ENCODE results near the gene GRIN2A. TPM values are rescaled to one million over a fixed set of nuclear protein-coding genes. Genes with fewer than 3 reads are reported as not detected.

GRIN2A gene
- total RNA-seq, 1 donor from 2014 or later, result not detected

DNA sequence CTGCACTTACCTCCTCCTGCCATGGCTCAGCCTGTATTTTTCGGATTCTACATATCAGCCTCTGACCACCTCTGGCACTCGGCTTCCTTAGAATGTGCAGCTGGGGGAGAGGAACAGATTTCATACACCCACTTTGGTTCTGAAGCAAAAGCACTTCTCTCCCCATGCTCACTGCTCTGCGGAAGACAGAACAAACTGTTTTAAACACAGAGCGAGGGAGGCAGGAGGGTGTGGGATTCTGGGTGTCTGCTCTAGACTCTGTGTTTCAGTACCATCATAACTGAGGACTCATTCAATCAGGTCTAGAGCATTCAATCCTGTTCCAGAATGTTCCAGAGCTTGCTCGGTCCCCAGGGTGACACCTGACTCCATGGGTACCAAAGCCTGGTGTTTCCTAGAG lies 239.1 kb downstream of the GRIN2A start:
- Mint-ChIP-seq H3K27ac (ENCODE audit: unreplicated experiment) (no peak overlapping the region), H3K4me1 (ENCODE audit: low read depth) (no peaks in the 10 kb centered on the region), H3K9me3 (ENCODE audit: low read depth) (peaks cover 15% of the 10 kb centered on the region), H3K36me3 (ENCODE audit: low read depth) (no peaks in the 10 kb centered on the region), H3K4me3 (ENCODE audit: unreplicated experiment) (no peak overlapping the region), H3K27me3 (ENCODE audit: low read depth) (no peaks in the 10 kb centered on the region)
- TF ChIP-seq, protein P1, sequence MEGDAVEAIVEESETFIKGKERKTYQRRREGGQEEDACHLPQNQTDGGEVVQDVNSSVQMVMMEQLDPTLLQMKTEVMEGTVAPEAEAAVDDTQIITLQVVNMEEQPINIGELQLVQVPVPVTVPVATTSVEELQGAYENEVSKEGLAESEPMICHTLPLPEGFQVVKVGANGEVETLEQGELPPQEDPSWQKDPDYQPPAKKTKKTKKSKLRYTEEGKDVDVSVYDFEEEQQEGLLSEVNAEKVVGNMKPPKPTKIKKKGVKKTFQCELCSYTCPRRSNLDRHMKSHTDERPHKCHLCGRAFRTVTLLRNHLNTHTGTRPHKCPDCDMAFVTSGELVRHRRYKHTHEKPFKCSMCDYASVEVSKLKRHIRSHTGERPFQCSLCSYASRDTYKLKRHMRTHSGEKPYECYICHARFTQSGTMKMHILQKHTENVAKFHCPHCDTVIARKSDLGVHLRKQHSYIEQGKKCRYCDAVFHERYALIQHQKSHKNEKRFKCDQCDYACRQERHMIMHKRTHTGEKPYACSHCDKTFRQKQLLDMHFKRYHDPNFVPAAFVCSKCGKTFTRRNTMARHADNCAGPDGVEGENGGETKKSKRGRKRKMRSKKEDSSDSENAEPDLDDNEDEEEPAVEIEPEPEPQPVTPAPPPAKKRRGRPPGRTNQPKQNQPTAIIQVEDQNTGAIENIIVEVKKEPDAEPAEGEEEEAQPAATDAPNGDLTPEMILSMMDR (IDR thresholded peaks at IDR 0.05), result no peak
- DNase-seq (ENCODE audit: low spot score), result no peak

DNA sequence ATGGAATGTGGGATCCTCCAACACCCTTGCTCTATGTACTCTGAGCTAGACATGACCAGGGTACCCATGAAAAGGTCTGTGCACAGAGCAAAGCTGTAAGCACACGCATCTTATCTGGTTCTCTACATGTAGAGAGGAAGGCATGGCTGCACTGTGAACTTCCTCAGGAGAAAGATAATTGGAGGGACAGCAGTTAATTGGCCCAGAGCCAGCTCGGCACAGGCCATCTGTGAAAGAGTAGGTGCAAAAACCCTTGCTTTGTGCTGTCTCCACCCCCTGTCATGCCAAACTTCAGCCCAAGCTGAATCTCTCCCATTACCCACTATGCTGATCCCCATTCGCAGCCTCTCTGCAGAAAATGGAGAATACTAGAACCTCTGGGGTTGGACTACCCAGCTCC lies 241.0 kb downstream of the GRIN2A start:
- Mint-ChIP-seq H3K4me3 (ENCODE audit: unreplicated experiment) (no peak overlapping the region), H3K27me3 (ENCODE audit: low read depth) (no peaks in the 10 kb centered on the region), H3K9me3 (ENCODE audit: low read depth) (peaks cover 15% of the 10 kb centered on the region), H3K27ac (ENCODE audit: unreplicated experiment) (no peak overlapping the region), H3K4me1 (ENCODE audit: low read depth) (no peaks in the 10 kb centered on the region), H3K36me3 (ENCODE audit: low read depth) (no peaks in the 10 kb centered on the region)
- no peak for DNase-seq (ENCODE audit: low spot score)
- TF ChIP-seq, protein P1 (IDR thresholded peaks at IDR 0.05), result no peak

DNA sequence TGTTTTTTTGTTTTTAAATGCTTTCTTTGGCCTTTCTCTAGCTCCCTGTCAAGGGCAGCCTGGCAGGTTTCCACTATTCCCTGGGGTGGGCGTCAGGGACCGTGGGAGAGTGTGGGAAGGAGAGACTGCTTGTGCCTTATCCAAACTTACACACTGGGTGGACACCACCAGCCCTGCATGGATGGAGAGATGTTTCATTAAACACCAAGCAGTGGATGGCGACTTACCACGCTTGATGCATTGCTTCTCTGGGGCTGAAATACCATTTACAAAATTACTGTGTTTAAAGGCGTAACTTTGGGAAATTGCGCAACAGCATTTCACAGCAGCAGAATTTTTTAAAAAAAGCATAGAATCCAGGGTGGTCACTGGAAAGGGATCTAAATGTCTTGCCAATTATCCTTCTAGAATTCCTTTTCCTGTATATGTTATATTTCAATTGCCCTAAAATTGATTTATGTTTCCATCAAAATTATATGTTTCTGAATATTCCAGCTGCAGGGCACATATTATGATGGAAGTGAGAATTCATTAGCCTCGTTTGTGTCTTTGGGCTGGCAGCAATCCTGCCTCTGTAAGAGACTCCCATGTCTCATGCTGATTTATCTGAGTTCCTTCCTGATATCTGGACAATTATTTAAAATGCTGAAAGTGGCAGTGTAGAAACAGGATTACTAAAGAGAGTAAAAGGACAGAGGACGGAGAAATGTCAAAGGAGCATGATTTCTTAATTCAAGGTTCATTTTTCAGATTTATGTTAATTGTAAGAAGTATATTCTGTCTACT lies 247.3 kb downstream of the GRIN2A start:
- Mint-ChIP-seq H3K9me3 (ENCODE audit: low read depth) (peaks cover 5% of the 10 kb centered on the region), H3K36me3 (ENCODE audit: low read depth) (no peaks in the 10 kb centered on the region), H3K27ac (ENCODE audit: unreplicated experiment) (no peak overlapping the region), H3K4me3 (ENCODE audit: unreplicated experiment) (no peak overlapping the region), H3K27me3 (ENCODE audit: low read depth) (no peaks in the 10 kb centered on the region), H3K4me1 (ENCODE audit: low read depth) (no peaks in the 10 kb centered on the region)
- TF ChIP-seq, protein P1 (IDR thresholded peaks at IDR 0.05), result no peak
- DNase-seq (ENCODE audit: low spot score), result no peak

DNA sequence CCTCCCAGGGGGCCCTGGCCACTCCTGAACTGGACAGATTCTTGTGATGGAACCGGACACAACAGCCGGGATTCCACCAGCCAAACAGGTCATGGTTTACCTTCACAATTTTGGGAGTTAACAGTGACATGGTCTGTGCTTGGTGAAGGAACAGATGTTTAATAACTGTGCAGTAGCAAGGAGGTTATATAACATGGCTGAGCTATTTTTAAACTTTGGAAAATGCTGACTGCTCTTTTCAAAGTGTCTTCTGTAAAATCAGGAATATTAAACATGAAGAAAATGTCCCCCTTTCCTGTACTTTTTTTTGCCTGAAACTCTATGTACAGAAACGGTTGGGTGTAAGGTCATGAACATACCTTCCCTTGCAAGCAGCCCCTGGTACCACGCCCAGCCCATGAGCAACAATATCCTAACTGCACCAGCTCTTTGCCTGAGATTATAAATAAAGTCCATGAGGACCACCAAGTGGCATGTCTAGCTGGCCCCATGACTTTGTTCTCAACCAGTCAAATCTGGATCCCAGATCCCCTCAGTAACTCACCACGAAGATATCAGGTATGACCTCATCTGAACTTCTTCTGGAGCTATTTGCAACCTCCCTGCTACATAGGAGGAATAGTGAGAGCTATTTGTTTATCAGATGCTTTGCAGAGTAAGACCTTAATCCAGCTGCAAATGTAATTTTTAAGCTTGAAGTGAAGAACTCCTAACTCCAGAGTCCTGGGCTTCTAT lies 249.1 kb downstream of the GRIN2A start:
- Mint-ChIP-seq H3K36me3 (ENCODE audit: low read depth) (no peaks in the 10 kb centered on the region), H3K4me1 (ENCODE audit: low read depth) (no peaks in the 10 kb centered on the region), H3K9me3 (ENCODE audit: low read depth) (peaks cover 3% of the 10 kb centered on the region), H3K4me3 (ENCODE audit: unreplicated experiment) (no peak overlapping the region), H3K27ac (ENCODE audit: unreplicated experiment) (no peak overlapping the region), H3K27me3 (ENCODE audit: low read depth) (no peaks in the 10 kb centered on the region)
- TF ChIP-seq, protein P1 (IDR thresholded peaks at IDR 0.05), result no peak
- DNase-seq (ENCODE audit: low spot score), result no peak

DNA sequence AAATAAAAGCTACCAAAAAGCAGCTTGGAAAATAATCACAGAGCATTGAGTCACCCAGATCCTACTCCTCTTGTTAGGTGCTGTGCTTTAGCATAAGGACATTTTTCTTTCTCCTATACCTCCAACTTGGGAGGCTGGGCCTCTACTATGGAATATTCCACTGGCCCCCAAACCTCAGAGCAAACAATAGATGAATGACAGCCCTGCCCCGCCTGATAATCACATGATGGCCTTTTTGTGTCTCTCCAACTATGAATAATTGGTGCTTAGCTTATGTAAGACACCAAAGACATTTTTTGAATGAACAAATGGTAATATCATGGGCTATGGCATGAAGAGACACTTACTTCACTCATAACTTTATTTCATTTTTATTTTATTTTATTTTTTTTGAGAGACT lies 250.2 kb downstream of the GRIN2A start:
- Mint-ChIP-seq H3K4me3 (ENCODE audit: unreplicated experiment) (no peak overlapping the region), H3K9me3 (ENCODE audit: low read depth) (peaks cover 3% of the 10 kb centered on the region), H3K36me3 (ENCODE audit: low read depth) (no peaks in the 10 kb centered on the region), H3K27ac (ENCODE audit: unreplicated experiment) (no peak overlapping the region), H3K27me3 (ENCODE audit: low read depth) (no peaks in the 10 kb centered on the region), H3K4me1 (ENCODE audit: low read depth) (no peaks in the 10 kb centered on the region)
- no peak for DNase-seq (ENCODE audit: low spot score)
- TF ChIP-seq, protein P1 (IDR thresholded peaks at IDR 0.05), result no peak

Data from chondrocyte (in vitro differentiated cells).